Adrenal gland (tissue), 5 donors: ENCODE results near the gene RFPL1.

Experiments used
- CTCF ChIP-seq, 6 experiments: fragments of 450-650 bp in 4 of 6; fragments of 200-600 bp in 2 of 6; sonication (generic) in 1 of 6; IDR thresholded peaks; 1 replicate in 5 of 6; 2 replicates in 1 of 6; pipeline versions ENCODE4 v1.5.1 to v1.8.0; 2016 to 2021; ENCODE audit warnings: antibody characterized with exemption in 6 of 6, mild to moderate bottlenecking in 2 of 6, moderate library complexity in 1 of 6
- POLR2A ChIP-seq, 2 donors: fragments of 450-650 bp; IDR thresholded peaks; one replicate each; pipeline ENCODE4 v1.6.1; 2017; ENCODE audit warnings: antibody characterized with exemption in 2 of 2, mild to moderate bottlenecking in 2 of 2, moderate library complexity in 1 of 2
- donor health status: DM: no; HTN: no; CAD: no.

- TF ChIP-seq CTCF (IDR thresholded peaks at IDR 0.05) (no peak), POLR2A (IDR thresholded peaks at IDR 0.05) (no peak)
Observed at GRCh38 chr22:29482253-29482652, 43.9 kb downstream of the RFPL1 start.
